GM18909 (cell line): ENCODE data around the gene VWA1.
"Not testable (repeated sequence)": the region's sequence is repeated elsewhere in the genome, so short reads cannot be mapped to it uniquely, and the experiment has no call there.

Experiments
- ATAC-seq: cut with Tn5 transposase; IDR thresholded peaks from one replicate; pipeline ENCODE4 v1.9.1; 2021; ENCODE audit warnings: mild to moderate bottlenecking; ENCODE audit not compliant: unreplicated experiment, poor library complexity

VWA1 gene

GRCh38 chr1:1476011-1476410 lies 40.5 kb downstream of the VWA1 start:
- ATAC-seq: not testable (repeated sequence)

GRCh38 chr1:1477206-1477605 lies 41.7 kb downstream of the VWA1 start:
- ATAC-seq: no peak

- ATAC-seq: no peak
These were observed 44.3 kb downstream of the VWA1 start for GRCh38 chr1:1479547-1480487.

GRCh38 chr1:1480488-1480867 lies 45.0 kb downstream of the VWA1 start:
- not testable (repeated sequence) for ATAC-seq

GRCh38 chr1:1481811-1482210 lies 46.3 kb downstream of the VWA1 start:
- not testable (repeated sequence) for ATAC-seq

- no peak for ATAC-seq
These were observed 47.4 kb downstream of the VWA1 start for GRCh38 chr1:1482856-1483255.

GRCh38 chr1:1483714-1484113 lies 48.2 kb downstream of the VWA1 start:
- no peak for ATAC-seq

GRCh38 chr1:1484976-1485750 lies 49.7 kb downstream of the VWA1 start:
- not testable (repeated sequence) for ATAC-seq

GRCh38 chr1:1485755-1486317 lies 50.3 kb downstream of the VWA1 start:
- ATAC-seq: not testable (repeated sequence)

GRCh38 chr1:1487701-1488100 lies 52.2 kb downstream of the VWA1 start:
- no peak for ATAC-seq

GRCh38 chr1:1489231-1489630 lies 53.7 kb downstream of the VWA1 start:
- ATAC-seq: no peak

GRCh38 chr1:1489861-1490260 lies 54.4 kb downstream of the VWA1 start:
- no peak for ATAC-seq

GRCh38 chr1:1490633-1491230 lies 55.2 kb downstream of the VWA1 start:
- ATAC-seq: no peak

- ATAC-seq: no peak
These were observed 56.1 kb downstream of the VWA1 start for GRCh38 chr1:1491601-1492000.
